ENCODE data around the gene ANO3.

ANO3 gene

DNA sequence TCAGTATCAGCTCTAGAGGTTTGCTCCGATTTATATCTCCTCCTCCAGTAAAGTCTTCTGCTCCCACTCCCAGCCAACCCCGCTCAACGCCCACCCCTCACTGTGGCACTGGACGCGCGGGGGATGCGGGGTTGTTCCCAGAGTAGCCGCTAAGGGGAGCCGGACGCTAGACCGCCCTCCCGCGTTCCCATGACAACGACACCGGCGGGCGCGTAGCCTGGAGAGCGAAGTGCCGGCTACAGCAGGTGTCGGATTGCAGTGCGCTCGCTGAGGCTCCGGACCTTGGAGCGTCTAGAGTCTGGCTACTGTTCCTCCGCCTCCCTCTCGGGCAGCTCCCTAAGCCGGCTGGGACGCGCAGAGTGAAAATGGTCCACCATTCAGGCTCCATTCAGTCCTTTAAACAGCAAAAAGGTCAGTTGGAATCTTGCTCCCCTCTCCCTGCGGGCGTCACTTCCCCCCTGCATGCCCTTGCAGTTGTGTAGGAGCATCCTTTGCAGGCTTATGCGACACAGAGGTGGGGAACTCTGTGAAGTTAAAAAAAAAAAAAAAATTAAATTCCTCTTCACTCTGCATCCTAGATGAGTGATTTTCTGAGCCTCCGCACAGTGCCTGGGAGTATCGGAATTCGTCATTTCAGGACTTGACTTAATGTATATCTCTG is at the start of gene ANO3:
Gene ANO3 (plus strand): TSS at position 220 of the 661 bp plus-strand sequence. CDS start 146 bp downstream, at position 366.
- Histone ChIP-seq H3K79me2 (ENCODE audit: insufficient read depth, low read length) (no peaks in the 10 kb centered on the region), H4K20me1 (ENCODE audit: low read depth, low read length) (no peaks in the 10 kb centered on the region), H3K9ac (ENCODE audit: low read length) (no peak within 1 kb of the TSS), H3K27ac (ENCODE audit: low read depth, low read length) (no peak within 1 kb of the TSS), H3K9me3 (ENCODE audit: insufficient read depth, low read length) (no peaks in the 10 kb centered on the region), H3K4me3 (ENCODE audit: insufficient read depth, low read length, poor library complexity, severe bottlenecking) (no peak within 1 kb of the TSS), H3K9me2 (replicated peaks; ENCODE audit: insufficient read depth, low read length) (no peaks in the 10 kb centered on the region), H3F3A (ENCODE audit: insufficient read depth) (no peaks in the 10 kb centered on the region), H3K27me3 (ENCODE audit: low read length) (no peaks in the 10 kb centered on the region), H3K36me3 (ENCODE audit: low read length) (no peaks in the 10 kb centered on the region), H2AFZ (ENCODE audit: low read depth, low read length, severe bottlenecking) (no peak within 1 kb of the TSS), H3K4me2 (ENCODE audit: low read depth, low read length, poor library complexity, severe bottlenecking) (no peak within 1 kb of the TSS)
- no peak for TF ChIP-seq EZH2phosphoT487 (conservative IDR thresholded peaks at IDR 0.05; ENCODE audit: low read length)
- TF ChIP-seq, protein P1, sequence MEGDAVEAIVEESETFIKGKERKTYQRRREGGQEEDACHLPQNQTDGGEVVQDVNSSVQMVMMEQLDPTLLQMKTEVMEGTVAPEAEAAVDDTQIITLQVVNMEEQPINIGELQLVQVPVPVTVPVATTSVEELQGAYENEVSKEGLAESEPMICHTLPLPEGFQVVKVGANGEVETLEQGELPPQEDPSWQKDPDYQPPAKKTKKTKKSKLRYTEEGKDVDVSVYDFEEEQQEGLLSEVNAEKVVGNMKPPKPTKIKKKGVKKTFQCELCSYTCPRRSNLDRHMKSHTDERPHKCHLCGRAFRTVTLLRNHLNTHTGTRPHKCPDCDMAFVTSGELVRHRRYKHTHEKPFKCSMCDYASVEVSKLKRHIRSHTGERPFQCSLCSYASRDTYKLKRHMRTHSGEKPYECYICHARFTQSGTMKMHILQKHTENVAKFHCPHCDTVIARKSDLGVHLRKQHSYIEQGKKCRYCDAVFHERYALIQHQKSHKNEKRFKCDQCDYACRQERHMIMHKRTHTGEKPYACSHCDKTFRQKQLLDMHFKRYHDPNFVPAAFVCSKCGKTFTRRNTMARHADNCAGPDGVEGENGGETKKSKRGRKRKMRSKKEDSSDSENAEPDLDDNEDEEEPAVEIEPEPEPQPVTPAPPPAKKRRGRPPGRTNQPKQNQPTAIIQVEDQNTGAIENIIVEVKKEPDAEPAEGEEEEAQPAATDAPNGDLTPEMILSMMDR (IDR thresholded peaks at IDR 0.05; ENCODE audit: insufficient read depth, low read length, poor library complexity, severe bottlenecking), result no peak

DNA sequence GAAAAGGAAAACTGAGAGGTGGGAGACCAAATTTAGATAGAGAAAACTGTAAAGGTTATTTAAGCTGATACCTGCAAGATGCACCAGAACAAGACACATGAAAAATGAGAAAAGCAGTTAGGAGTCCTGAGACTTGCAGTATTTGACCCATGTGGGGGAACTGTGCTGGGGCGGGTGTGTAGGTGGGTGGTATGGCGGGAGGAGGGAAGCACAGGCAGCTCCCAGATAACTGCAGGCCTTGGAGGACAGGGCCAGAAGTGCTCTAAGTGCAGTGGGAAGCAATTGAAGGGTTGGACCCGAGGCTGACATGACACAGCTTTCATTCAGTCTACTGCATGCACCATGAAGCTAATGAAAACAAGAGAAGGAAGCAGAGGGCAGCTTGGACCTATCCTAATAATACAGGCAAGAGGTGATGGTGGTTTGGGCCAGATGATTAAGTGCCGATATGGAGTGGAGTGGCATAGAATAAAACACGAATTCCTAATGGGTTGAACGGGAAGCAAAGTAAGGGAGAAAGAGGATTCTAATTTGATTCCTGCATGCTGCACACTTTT is 48.0 kb upstream of the ANO3 start:
- H3K9me3 ChIP-seq (ENCODE audit: insufficient read depth, low read length), result no peaks in the 10 kb centered on the region
- H3K4me2 ChIP-seq (ENCODE audit: low read depth, low read length, poor library complexity, severe bottlenecking), result peak overlapping the region; percentile 33
- no peak overlapping the region for H3K4me3 ChIP-seq (ENCODE audit: insufficient read depth, low read length, poor library complexity, severe bottlenecking)
- H3K9ac ChIP-seq (ENCODE audit: low read length), result peak overlapping the region; percentile 7; the same call in 1 of the 2 replicates
- H3K36me3 ChIP-seq (ENCODE audit: low read length), result no peaks in the 10 kb centered on the region
- H3K9me2 ChIP-seq (replicated peaks; ENCODE audit: insufficient read depth, low read length), result no peaks in the 10 kb centered on the region
- no peak overlapping the region for H3K27ac ChIP-seq (ENCODE audit: low read depth, low read length)
- peak overlapping the region; percentile 39 for H2AFZ ChIP-seq (ENCODE audit: low read depth, low read length, severe bottlenecking)
- H3K27me3 ChIP-seq (ENCODE audit: low read length), result no peaks in the 10 kb centered on the region
- no peaks in the 10 kb centered on the region for H3K79me2 ChIP-seq (ENCODE audit: insufficient read depth, low read length)
- no peaks in the 10 kb centered on the region for H4K20me1 ChIP-seq (ENCODE audit: low read depth, low read length)
- TF ChIP-seq, protein P1 (IDR thresholded peaks at IDR 0.05; ENCODE audit: insufficient read depth, low read length, poor library complexity, severe bottlenecking), result no peak
- TF ChIP-seq EZH2phosphoT487 (conservative IDR thresholded peaks at IDR 0.05; ENCODE audit: low read length), result no peak
- no peaks in the 10 kb centered on the region; the same call in 1 of the 2 replicates for H3F3A ChIP-seq (ENCODE audit: insufficient read depth)

DNA sequence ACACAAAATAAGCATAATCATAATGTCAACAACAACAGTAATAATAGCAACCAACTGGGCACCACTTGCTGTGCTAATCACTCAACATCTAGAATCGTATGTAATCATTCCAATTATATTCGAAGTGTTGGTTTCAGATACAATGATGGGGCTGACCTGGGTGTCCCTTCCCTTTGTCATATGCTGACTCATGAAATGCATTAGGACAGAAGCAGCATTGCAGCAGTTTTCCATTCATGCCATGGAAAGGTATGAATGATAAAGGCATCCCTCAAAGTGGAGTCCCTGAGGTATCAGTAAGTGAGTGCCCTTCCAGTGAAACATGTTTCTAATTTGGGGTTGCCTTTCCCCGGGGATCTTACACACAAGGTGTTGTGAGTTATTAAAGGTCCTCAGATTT is 46.3 kb upstream of the ANO3 start:
- no peaks in the 10 kb centered on the region for H3K79me2 ChIP-seq (ENCODE audit: insufficient read depth, low read length)
- no peaks in the 10 kb centered on the region for H3K36me3 ChIP-seq (ENCODE audit: low read length)
- no peak overlapping the region for H3K4me2 ChIP-seq (ENCODE audit: low read depth, low read length, poor library complexity, severe bottlenecking)
- TF ChIP-seq, protein P1 (IDR thresholded peaks at IDR 0.05; ENCODE audit: insufficient read depth, low read length, poor library complexity, severe bottlenecking), result no peak
- no peak for TF ChIP-seq EZH2phosphoT487 (conservative IDR thresholded peaks at IDR 0.05; ENCODE audit: low read length)
- H3K9ac ChIP-seq (ENCODE audit: low read length), result no peak overlapping the region
- H3K9me3 ChIP-seq (ENCODE audit: insufficient read depth, low read length), result no peaks in the 10 kb centered on the region
- H3K27ac ChIP-seq (ENCODE audit: low read depth, low read length), result no peak overlapping the region
- no peak overlapping the region for H2AFZ ChIP-seq (ENCODE audit: low read depth, low read length, severe bottlenecking)
- H3F3A ChIP-seq (ENCODE audit: insufficient read depth), result no peaks in the 10 kb centered on the region; the same call in 1 of the 2 replicates
- H4K20me1 ChIP-seq (ENCODE audit: low read depth, low read length), result no peaks in the 10 kb centered on the region
- no peaks in the 10 kb centered on the region for H3K9me2 ChIP-seq (replicated peaks; ENCODE audit: insufficient read depth, low read length)
- no peaks in the 10 kb centered on the region for H3K27me3 ChIP-seq (ENCODE audit: low read length)
- no peak overlapping the region for H3K4me3 ChIP-seq (ENCODE audit: insufficient read depth, low read length, poor library complexity, severe bottlenecking)
